GM18861 (cell line): ENCODE measurements around the gene SLC29A2.
A peak's percentile ranks its signal among the peaks of the same experiment; 100 is the strongest.

Experiments
- ATAC-seq: cut with Tn5 transposase; IDR thresholded peaks from one replicate; pipeline ENCODE4 v1.9.1; 2021; ENCODE audit not compliant: unreplicated experiment

The SLC29A2 gene

DNA sequence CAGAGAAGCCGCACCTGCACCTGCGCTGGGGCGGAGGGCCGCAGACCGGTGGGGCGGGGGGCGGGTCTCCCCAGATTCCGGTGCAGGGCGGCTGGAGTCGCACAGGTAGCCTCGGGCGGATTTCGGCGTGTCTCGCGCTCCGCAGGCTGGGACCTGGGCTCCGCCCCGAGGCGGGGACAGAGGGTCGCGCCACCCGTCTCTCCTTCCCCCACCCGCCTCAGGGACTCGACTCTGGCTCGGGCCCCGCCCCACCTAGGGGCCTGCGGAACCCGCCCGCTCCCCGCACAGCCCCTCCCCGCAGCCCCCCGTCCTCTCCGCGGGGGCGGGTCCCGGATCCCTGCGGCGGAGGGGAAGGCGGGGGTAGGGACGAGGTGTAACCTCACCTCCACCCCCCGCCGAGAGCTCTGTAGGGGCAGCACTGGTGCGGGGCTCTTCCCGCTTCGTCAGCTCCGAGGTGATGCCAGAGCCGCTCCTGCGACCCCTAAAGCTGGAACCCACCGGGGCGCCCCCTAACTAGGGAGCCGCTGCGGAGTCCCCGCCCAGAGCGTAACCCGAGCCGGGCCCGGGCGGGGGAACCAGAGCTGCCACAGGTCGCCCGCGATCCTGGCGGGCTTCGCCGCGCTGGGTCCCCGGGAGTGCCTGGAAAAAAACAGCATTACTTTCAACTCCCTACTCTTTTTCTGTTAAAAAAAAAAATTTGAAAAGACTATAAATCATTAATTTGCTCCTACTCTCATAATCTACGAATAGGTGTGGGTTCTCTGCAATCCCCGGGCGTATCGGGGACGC is at the start of gene SLC29A2:
Gene SLC29A2, minus strand, starts transcription at position 134 of the 789 bp plus-strand sequence. CDS start 169 bp downstream, outside the sequence.
- peak; percentile 44 for ATAC-seq

- ATAC-seq = no peak
These were observed 49.3 kb upstream of the SLC29A2 start, which contains the start of gene NPAS4 for GRCh38 chr11:66420671-66421476. Gene NPAS4 (plus strand): TSS chr11:66421035. CDS start chr11:66421180, 145 bp downstream.

- ATAC-seq = no peak
These were observed 48.3 kb upstream of the SLC29A2 start for GRCh38 chr11:66419825-66420224.

GRCh38 chr11:66418986-66419308 is 47.4 kb upstream of the SLC29A2 start:
- no peak for ATAC-seq

GRCh38 chr11:66418168-66418985 is 46.8 kb upstream of the SLC29A2 start:
- ATAC-seq = no peak

GRCh38 chr11:66417000-66417399 is 45.4 kb upstream of the SLC29A2 start:
- ATAC-seq = no peak

DNA sequence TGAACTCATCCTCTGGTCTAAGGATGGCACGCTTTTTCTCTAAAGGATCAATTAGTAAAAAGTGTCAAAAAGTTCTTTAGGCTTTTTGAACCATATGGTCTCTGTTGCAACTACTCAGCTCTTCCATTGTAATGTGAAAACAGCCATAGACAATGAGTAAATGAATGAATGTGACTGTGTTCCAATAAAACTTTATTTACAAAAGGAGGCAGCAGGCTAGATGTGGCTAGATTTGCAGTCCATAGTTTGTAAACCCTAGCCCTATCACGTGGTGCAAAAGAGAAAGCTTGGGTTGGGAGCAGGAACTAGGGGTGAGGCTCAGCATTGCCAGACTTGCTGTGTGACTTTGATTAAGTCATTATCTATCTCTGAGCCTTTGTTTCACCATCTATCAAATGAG is 43.9 kb upstream of the SLC29A2 start:
- ATAC-seq = no peak

DNA sequence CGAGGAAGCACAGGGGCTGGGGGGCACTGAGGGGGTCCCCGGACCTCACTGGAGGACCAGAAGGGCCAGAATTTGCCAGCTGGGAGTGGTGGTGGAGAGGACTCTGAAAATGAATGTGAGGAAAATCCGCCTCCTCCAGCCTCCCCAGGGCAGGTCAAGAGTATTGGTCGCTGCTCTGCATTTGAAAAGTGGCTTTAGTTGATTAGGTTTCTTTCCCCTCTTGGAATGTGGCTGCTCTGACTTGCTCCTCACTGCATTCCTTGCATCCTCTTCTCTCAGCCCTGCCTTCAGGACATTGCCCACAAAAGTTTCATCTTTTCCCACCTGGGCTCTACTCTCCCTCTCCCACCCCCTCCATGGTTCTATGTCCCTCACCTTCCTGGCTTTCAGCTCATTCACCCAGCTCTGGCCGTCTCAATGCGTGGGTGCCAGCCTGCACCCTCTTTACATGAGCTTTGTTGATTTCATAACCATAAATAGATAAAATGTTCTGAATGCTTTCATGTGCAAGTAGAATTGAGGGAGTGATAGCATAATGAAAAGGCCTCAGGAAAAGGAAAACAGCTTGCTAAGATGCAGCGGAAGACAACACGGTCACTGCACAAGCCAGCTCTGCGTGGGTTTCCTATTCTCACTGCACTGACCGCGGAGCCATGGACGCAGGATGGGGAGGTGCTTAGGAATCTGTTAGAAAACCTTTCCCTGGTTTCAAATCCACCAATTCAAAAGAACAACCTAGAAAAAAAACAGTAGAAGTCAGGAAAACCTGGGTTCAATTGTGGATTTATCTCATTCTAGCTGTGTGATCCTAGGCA is 42.8 kb upstream of the SLC29A2 start:
- ATAC-seq = no peak

DNA sequence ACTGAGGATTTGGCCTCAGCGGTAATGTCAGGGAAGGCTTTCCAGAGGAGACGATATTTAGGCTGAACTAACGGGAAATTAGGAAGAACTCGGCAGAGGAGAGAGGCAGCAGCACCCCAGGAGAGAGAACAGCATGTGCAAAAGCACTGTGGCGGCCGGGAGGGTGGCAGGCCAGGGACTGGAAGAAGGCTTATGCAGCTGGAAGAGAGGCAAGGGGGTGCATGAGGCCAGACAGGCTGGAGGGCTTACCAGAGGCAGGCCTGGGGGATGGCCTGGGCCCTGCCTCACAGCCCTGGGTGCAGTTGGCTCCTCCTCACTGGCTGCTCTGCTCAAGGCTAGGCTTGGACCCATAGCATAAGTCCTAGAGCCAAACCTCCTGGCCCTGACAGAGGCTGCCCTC is 41.6 kb upstream of the SLC29A2 start:
- no peak for ATAC-seq

DNA sequence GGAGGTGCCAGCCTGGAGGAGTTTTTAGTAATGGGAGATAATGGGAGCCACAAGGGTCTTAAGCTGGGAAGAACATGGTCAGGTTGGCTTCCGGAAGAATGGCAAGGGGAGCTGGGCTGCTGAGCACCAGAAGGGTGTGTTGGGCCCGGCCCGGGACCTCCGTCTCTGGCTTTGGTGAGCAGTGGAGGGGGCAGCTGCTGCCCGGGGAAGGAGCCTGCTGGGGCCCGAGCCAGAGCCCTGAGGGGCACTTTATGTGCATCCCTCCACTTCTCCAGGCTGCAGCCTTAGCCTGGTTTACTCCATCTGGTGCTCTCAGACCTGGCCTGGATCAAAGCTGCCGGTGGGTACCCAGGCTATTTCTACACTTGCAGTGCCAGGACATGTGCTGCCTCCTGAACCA is 40.5 kb upstream of the SLC29A2 start:
- no peak for ATAC-seq

DNA sequence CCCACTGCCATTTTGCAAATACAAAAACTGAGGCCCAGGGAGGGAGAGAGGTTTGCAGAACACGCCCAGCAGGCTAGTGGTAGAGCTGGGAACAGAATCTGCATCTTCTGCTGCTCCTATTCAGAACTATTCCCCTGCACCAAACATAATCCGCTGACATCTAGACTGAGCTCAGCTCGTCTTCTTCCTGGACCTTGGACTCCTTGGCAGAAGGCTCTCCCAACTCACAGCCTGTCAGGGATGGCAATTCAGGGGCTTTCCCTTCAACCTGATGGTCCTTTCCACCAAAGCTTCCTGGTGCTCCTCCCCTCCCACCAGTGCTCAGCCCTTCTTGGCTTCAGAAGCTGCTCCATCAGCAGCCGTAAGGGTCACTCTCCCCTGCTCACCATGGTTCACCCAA is 39.8 kb upstream of the SLC29A2 start:
- ATAC-seq = no peak

GRCh38 chr11:66410191-66410590 is 38.6 kb upstream of the SLC29A2 start:
- ATAC-seq = no peak

- ATAC-seq = no peak
These were observed 37.7 kb upstream of the SLC29A2 start for GRCh38 chr11:66409226-66409625.

GRCh38 chr11:66408488-66409214 is 37.1 kb upstream of the SLC29A2 start:
- no peak for ATAC-seq

DNA sequence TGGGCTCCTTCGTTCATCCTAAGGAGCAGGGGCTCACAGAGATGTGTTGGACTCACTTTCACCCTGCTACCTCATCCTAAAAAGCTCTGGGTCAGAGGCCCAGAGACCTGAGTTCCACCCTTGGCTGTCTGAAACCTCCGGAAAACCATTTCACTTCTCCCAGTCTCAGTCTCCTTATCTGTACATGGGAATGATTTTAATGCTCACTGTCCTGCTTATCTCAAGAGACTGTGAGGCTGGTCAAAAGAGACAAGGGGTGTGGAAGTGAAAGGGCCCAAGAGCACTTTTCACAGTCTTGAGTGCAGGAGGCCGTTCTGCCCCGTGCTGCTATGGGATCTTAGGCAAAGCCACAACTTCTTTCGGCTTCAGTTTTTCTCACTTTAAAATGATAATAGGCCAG is 36.1 kb upstream of the SLC29A2 start:
- ATAC-seq = no peak

- no peak for ATAC-seq
These were observed 22.4 kb upstream of the SLC29A2 start for GRCh38 chr11:66393954-66394353.

- ATAC-seq = no peak
These were observed 19.8 kb upstream of the SLC29A2 start for GRCh38 chr11:66391322-66391721.

- no peak for ATAC-seq
These were observed 17.3 kb upstream of the SLC29A2 start for GRCh38 chr11:66388780-66389386.
